NCI-H1436 treated with DMSO at 0.1 percent for 48 hours (cell line): ENCODE results near the gene HSF4.

Experiments
- DNase-seq: peaks from one replicate; lab custom pipeline; 2025; lab: John Stamatoyannopoulos, UW

HSF4 gene

DNA sequence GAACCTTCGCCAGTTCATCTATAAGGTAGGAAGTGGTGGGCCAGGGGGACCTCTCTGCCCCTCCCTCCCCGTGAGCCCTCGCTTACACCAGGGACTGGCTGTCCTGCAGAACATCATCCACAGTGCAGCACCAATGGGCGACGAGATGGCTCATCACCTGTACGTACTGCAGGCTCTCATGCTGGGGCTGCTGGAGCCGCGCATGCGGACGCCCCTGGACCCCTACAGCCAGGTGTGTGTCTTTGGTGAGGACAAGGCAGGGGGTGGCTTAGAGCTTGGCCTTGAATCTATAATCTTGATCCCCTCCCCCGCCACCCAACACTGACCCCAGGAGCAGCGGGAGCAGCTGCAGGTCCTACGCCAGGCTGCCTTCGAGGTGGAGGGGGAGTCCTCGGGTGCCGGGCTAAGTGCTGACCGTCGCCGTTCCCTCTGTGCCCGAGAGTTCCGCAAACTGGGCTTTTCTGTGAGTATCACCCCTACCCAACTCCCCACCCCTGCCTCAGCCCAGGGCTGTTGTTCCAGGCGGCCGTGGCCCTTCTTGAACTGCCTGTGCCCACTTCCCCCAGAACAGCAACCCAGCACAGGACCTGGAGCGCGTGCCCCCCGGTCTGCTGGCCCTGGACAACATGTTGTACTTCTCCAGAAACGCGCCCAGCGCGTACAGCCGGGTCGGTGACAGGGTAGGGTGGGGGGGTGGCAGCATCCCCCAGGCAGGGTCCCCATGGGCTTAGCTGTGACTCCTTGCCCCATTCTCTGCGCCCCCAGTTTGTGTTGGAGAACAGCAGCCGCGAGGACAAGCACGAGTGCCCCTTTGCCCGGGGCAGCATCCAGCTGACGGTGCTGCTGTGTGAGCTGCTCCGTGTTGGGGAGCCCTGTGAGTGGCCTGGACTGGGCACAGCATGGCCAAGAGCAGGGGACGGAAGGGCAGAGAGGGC, 37.1 kb downstream of the HSF4 start:
- no peak for DNase-seq

DNA sequence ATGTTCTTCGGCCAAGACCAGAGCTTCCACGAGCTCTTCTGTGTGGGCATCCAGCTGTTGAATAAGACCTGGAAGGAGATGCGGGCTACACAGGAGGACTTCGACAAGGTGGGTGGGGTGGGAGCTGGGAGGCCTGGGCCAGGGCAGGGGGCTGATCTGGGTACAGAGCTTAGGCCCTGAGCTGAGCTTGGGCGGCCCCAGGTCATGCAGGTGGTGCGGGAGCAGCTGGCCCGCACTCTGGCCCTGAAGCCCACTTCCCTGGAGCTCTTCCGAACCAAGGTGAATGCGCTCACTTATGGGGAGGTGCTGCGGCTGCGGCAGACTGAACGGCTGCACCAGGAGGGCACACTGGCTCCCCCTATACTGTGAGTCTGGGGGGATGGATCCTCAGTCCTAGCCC, 37.9 kb downstream of the HSF4 start:
- DNase-seq: no peak

DNA sequence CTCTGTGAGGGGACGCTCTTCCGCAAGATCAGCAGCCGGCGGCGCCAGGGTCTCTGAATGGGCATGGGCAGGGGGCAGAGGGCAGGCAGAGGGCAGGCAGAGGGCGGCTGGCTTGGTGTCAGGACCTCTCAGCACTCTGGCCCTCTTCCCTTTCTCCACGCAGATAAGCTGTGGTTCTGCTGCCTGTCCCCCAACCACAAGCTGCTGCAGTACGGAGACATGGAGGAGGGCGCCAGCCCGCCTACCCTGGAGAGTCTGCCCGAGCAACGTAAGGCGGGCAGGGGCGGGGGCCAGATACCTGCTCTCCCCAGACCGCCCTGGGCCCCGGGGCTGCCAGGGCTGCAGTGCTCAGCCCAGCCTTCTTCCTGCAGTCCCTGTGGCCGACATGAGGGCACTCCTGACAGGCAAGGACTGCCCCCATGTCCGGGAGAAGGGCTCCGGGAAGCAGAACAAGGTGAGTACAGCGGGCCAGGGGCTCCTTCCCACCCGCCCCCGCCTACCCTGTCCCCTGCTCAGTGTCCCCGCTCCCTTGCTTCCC, 38.5 kb downstream of the HSF4 start:
- no peak for DNase-seq

DNA sequence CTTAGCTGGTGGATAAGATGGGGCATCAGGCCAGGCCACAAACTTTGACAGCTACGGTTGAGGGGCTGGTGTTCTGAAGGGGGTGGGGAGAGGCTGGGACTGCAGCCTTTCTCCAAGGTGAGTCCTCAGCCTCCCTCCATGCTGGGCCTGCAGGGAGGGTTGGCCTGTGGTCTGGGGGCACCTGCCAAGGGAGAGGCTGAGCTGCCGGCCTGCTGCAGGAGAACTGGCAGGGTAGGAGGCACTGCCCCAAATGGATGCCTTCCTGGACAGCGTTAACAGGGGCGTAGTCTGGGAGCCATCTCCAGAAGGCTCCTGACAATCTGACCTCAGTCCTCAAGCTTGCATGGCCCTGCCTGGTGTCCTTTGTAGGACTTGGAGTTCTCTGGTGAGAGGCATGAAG, 39.5 kb downstream of the HSF4 start:
- DNase-seq: no peak

DNA sequence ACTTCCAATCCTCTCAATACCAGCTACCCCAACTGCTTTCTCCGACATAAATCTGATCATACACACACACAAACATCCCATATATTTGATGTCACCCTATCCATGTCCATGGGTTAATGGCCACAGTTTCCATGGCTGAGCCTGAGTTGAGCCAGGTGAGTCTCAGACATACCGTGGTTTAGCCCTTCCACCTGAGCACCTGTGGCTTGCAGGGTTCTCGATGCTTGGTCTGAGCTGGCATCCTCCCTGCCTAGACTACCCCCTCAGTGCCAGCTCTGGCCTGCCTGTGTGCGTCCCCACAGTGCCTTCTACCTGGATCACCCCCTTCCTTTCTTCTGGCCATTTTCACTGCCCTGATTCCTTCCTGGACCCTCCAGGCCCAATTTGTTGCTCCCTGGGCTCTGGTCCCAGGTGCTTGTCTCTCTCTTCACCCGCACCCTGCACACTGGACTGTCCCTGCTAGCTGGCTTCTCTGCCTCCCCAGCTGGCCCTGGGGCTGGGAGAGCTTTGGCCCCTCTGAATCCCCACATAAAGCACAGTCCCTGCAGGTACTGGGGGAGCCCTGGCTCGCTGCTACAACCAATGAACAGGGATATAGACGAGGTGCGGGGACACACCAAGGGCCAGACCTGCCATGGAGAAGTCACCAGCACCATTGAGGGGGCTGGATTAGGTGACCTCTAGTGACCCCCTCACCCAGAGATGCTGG, 41.7 kb downstream of the HSF4 start:
- no peak for DNase-seq

DNA sequence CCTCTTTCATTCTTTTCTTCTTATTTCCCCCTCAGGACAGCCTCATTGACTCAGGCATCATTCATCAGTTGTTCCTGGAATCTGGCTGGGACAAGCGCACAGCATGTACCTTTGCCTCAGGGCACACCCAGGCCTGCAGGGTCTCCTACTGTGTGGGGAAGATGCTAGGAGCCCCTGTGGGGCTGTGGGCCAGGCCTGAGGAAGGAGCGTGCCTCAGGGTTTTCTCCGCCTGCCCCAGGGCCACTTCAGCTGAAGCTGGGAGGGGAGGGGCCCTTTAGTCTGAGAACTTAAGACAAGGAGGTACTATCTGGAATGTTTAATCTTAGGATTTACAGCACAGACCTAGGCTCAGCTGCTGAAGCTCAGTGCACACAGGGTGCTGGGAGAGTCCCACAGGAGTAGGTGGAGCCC, 42.3 kb downstream of the HSF4 start:
- no peak for DNase-seq

DNA sequence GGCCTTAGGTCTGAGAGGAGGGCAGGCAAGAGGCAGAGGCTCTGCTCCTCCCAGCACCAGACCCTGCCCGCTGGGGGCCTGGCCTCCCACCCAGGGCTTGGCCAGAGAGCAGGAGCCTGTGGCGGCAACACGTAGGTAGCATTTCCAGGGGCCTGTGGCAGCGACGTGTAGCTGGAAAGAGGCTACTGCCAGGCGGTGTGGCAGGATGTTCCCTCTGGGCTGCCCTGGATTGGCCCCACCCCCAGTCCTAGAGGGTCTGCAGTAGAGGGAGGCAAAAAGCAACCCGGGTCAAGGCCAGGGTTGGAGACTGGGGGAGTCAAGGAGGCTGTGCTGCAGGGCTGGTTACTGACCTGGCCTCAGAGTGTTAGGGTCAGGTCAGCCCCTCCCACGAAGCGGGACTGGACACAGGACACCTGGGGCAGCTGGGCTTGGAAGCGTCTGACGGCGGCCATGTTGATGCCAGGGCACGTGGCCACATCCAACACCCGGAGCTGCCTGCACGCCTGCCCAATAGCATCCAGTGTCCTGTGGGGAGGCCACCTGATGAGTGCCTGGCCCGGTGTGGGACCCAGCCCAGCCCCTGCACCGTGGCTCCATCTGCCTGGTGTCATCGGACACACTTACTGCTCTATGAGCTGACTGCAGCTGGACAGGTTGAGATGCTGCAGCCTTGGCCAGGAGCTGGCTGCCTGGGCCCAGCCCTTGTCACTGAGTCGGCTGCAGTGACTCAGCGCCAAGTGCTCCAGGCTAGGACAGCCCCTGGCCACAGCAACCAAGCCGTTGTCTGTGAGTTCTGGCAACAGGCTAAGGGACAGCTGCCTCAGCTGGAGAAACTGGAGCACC, 42.9 kb downstream of the HSF4 start:
- DNase-seq: no peak

DNA sequence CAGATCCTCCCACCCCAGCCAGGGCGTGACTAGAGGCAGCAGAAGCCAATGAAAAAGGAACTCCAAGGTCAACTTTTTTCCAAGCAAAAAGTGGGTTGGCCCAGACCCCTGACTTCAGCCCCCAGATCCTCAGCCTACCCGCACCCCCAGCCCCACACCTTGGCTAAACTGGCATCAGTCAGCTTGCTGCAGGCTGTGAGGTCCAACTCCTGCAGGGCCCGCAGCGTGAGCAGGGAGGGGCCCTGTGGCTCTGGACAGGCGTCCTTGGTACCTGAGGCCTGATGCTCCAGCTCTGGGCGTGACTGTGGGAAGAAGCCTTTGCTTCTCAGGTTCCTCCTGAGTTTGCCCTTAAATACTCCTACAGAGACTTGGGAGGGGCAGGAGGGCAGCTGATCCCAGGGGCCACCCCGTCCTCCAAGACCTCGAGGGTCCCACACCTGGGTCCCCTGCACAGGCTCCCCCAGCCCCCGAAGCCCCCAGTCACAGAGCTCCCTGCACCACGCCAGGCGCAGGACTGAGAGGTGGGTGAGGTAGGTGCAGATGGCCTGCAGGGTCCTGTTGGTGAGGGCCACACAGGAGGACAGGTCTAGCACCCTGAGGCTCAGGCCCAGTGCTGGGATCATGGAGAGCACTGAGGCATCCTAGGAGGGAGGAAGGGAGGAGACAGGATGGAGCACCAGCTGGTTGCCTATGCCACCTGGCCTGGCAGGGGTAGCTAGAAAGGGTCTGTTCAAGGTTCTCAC, 43.8 kb downstream of the HSF4 start:
- DNase-seq: no peak

DNA sequence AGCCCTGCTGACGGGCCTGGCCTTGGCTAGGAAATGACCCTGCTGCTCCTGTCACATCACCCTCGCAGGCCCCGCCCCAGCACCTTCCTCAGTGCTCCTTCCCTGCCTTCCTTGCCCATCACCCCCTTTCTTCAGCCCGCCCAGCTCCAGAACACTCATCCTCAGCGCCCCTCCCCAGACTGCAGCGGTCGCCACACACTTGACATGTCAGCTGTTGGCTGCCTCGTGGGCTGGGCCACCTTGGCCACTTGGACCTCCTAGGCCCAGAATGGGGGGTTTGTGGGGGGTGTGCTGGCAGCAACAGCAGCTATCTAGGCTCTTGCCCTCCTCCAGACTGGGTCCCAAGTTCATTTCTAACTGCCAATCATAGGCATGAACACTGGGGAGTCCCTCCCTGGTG, 45.0 kb downstream of the HSF4 start:
- DNase-seq: no peak

DNA sequence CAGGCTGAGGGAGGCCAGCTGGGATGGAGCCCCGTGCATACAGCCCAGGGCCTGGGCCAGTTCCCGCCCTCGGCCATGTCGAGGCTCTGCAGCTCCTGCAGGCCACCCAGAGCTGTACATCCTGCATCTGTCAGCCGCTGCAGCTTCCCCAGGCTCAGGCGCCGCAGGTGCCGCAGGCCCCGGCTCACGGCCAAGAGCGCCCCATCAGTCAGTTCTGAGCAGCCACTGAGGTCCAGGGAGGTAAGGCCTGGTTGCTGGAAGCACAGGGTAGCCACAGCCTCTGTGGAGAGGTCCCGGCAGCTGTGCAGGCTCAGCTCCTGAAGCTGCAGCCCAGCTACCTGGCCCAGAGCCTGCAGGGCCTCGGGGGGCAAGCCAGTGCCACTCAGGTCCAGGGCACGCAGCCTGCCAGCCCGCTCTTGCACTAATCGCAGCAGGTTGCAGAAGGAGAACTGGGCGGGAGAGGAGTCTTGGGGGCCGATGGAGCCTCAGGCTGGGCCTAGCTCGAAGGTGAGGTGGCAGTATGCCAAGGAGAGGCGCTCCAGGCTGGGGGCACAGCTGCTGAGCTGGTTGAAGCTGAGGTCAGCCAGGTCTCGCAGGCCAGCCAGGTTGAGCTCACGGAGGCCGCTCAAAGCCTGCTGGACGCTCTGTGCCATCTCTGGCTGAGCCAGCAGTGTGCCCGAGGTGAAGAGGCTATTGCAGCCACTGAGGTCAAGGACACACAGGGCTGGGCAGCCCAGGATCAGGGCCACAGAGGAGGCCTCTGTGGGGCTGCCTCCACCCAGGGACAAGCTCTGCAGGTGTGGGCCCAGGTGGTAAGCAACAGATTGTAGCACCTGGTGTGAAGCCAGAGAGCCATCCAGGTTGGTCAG, 45.8 kb downstream of the HSF4 start:
- no peak for DNase-seq

DNA sequence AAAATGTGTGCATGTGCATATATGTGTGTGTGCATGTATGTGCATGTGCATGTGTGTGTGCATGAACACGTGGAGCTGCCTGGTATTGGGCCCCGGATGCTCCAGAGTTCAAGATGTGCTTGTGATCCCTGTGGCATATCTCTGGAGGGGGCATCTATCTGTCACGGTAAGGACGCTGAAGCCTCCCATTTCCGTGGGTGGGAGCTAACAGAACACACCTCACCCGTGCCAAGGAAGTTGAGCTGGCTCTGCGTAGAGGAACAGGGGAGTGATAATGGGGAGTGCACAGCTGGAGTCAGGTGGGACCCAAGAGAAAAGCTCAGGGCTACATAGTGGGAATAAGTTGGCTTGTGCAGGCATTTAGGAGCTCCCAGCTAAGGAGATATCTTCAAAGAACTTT, 47.1 kb downstream of the HSF4 start:
- DNase-seq: no peak

DNA sequence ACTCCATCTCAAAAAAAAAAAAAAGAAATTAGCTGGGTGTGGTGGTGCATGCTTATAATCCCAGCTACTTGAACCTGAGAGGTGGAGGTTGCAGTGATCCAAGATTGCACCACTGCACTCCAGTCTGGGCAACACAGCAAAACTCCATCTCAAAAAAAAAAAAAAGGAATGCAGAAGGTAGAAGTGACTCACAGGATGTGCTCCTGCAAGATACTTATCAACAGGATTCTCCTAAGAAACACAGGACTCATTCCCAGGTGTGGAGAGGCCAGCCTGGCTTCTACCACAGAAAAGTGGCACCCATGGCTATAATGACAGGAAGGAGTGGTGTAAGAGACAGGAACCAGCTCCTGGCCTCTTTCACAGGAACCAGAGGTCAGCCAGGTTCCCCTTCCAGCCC, 48.2 kb downstream of the HSF4 start:
- no peak for DNase-seq

DNA sequence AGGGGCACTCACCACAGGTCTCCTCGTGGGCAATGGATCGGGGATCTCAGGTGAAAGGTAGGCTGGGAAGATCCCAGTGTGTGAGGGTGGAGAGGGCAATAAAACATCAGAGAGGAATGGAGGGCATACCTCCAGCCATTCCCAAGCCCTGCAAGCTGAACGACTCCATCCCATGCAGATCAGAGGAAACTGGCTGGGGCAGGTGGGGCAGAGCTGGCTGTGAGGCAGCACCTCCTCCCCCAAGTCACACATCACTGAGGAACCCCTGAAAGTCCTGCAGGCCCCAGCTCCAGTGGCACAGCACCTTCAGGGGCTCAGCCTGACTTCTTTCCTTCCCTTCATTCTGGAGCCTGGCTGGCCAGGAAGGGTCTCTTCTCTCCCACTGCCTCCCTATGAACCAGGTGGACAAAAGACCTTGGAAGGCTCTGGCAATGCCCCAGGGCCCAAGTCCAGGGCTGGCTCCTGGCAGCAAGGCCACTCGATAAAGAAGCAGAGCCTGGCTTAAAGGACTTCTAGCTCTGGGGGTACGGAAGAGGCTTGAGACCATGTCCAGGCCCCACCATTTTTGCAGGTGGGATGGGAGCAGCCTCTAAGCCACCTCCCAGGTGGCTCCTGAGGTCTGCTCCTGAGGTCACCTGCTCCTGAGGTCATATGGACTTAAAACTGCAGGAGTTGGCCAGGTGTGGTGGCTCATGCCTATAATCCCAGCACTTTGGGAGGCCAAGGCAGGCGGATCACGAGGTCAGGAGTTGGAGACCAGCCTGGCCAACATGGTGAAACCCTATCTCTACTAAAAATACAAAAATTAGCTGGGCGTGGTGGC, 48.9 kb downstream of the HSF4 start:
- no peak for DNase-seq

DNA sequence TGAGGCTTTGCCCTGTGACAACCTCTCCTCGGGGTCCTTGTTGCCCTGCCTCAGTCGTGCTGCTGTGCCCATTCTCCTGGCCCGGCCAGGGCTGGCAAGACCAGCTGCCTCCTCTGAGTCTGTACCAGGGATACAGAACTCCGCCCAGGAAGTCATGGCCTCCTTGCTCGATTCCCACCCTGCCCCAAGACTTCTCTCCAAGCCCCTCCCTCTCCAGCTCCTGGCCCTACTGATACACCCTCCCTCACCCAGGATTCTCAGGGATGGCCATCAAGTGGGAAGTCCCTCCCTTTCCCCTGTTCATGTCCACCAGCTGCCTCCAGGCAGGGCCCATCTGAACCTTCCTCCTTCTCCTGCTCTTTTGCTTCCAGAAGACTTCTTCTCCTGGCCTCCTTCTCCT, 51.2 kb downstream of the HSF4 start:
- DNase-seq: no peak

DNA sequence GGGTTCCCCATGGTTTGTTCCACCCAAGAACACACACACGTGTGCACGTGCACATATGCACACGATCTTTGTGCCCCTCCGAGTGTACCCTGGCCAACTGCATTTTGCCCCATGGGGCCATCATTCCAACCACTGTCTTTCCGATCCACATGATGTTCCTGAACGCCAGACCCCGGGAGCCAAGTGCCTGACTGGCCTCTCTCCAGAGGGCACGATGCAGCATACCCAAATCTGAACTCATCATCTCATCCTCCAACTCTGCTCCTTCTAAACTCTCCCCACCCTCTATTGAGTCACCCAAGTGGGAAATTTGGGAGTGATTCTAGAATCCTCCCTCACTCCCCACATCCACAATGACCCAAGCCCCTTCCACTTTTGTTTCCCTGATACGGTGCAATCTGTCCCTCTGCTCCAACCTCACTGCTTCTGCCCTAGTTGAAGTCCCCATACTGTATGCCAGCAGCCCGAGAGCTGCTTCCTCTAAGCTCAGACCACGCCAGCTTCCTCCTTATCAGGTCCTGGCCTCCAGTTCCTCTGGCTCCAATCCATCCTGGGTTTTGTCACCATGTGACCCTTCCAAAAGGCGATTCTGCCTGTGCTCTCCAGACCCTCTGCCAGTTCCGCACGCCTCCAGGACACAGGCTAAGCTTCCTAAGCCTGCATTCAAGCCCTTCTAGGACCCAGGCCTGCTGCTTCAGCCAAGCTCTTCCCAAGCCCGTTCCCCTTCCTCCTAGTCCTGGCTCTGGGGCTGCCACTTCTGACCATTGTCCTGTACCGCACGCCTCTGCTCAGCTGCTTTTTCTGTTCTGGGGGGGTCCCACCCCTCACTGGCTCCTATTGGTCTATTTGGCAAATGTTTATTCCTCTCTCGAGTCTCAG, 52.3 kb downstream of the HSF4 start:
- no peak for DNase-seq
